Suprapubic skin (tissue), 4 donors: ENCODE data around the gene ZSWIM6. TPM values are rescaled to one million over a fixed set of nuclear protein-coding genes. Genes with fewer than 3 reads are reported as not detected.

ENCODE experiments used
- DNase-seq, 2 donors: peaks; one replicate each; pipeline ENCODE4 v3.0.0-alpha.2; 2019; ENCODE audit warnings: low spot score in 2 of 2
- H3K27ac ChIP-seq: fragments of 200-600 bp; sonication (generic); one replicate; pipeline ENCODE4 v1.5.1; 2019
- H3K27me3 ChIP-seq: fragments of 200-600 bp; sonication (generic); one replicate; pipeline ENCODE4 v1.5.1; 2019
- H3K36me3 ChIP-seq: fragments of 200-600 bp; sonication (generic); one replicate; pipeline ENCODE4 v1.5.1; 2019
- H3K4me1 ChIP-seq: fragments of 200-600 bp; sonication (generic); one replicate; pipeline ENCODE4 v1.5.1; 2019
- H3K4me3 ChIP-seq: fragments of 200-600 bp; sonication (generic); one replicate; pipeline ENCODE4 v1.5.1; 2019; ENCODE audit warnings: mild to moderate bottlenecking
- H3K9me3 ChIP-seq: fragments of 200-600 bp; sonication (generic); one replicate; pipeline ENCODE4 v1.5.1; 2019
- CTCF ChIP-seq, 2 donors: fragments of 200-600 bp in 1 of 2; fragments of 450-650 bp in 1 of 2; sonication (generic) in 1 of 2; IDR thresholded peaks; one replicate each; pipeline ENCODE4 v1.5.1; 2016 to 2019; ENCODE audit warnings: antibody characterized with exemption in 2 of 2, mild to moderate bottlenecking in 1 of 2, moderate library complexity in 1 of 2
- EP300 ChIP-seq: sonication (generic); formaldehyde crosslinking; IDR thresholded peaks from one replicate; pipeline ENCODE4 v1.6.1; 2017; ENCODE audit warnings: antibody characterized with exemption
- POLR2A ChIP-seq, 2 donors: fragments of 450-650 bp; IDR thresholded peaks; one replicate each; pipeline ENCODE4 v1.6.1; 2017; ENCODE audit warnings: antibody characterized with exemption in 2 of 2, mild to moderate bottlenecking in 2 of 2, moderate library complexity in 2 of 2
- POLR2AphosphoS5 ChIP-seq, 3 donors: sonication (generic); formaldehyde crosslinking; IDR thresholded peaks; one replicate each; pipeline ENCODE4 v1.6.1; 2017; ENCODE audit warnings: antibody characterized with exemption in 3 of 3
- WGBS: methylation state at CpG from one replicate; pipeline ENCODE4 v1.1.5; 2018; 5-methylcytosine and 5-hydroxymethylcytosine counted together
- total RNA-seq, 4 donors: library from RNA; depleted of rRNA; stranded (reverse); fragments of >200 nt; gene quantifications; one replicate each; pipeline ENCODE4 v1.1.0, GENCODE V29; 2016

The ZSWIM6 gene
- total RNA-seq, 4 donors from 2014 or later = 7.3 to 12.2 (median 8.2) TPM

- 79% methylated on average over 4 of the region's 4 CpGs for WGBS
- Histone ChIP-seq H3K4me3 (no peak overlapping the region), H3K27me3 (no peaks in the 10 kb centered on the region), H3K4me1 (no peaks in the 10 kb centered on the region), H3K27ac (no peak overlapping the region), H3K36me3 (peaks cover 2% of the 10 kb centered on the region), H3K9me3 (no peaks in the 10 kb centered on the region)
- no peak for DNase-seq
- TF ChIP-seq CTCF (IDR thresholded peaks at IDR 0.05) (no peak), POLR2AphosphoS5 (IDR thresholded peaks at IDR 0.05) (no peak), EP300 (no peak), POLR2A (IDR thresholded peaks at IDR 0.05) (no peak)
Observed at GRCh38 chr5:61479850-61480614, 148.0 kb downstream of the ZSWIM6 start.

- Histone ChIP-seq H3K27ac (no peak overlapping the region), H3K4me3 (no peak overlapping the region), H3K4me1 (no peaks in the 10 kb centered on the region), H3K27me3 (no peaks in the 10 kb centered on the region), H3K9me3 (no peaks in the 10 kb centered on the region), H3K36me3 (peaks cover 3% of the 10 kb centered on the region)
- 90% methylated on average over 3 of the region's 3 CpGs for WGBS
- DNase-seq = no peak
- TF ChIP-seq EP300 (no peak), POLR2A (IDR thresholded peaks at IDR 0.05) (no peak), POLR2AphosphoS5 (IDR thresholded peaks at IDR 0.05) (no peak), CTCF (IDR thresholded peaks at IDR 0.05) (no peak)
Observed at GRCh38 chr5:61482980-61483379, 150.9 kb downstream of the ZSWIM6 start.

- no peak overlapping the region for H3K4me3 ChIP-seq
- no peak overlapping the region for H3K27ac ChIP-seq
- 88% methylated on average over 1 of the region's 1 CpG for whole genome bisulfite sequencing
- H3K9me3 ChIP-seq = no peaks in the 10 kb centered on the region
- DNase-seq = no peak
- no peaks in the 10 kb centered on the region for H3K27me3 ChIP-seq
- H3K36me3 ChIP-seq = peaks cover 3% of the 10 kb centered on the region
- H3K4me1 ChIP-seq = no peaks in the 10 kb centered on the region
- TF ChIP-seq POLR2AphosphoS5 (IDR thresholded peaks at IDR 0.05) = no peak
Observed at GRCh38 chr5:61486476-61486875, 154.4 kb downstream of the ZSWIM6 start.

GRCh38 chr5:61489574-61489973, 157.5 kb downstream of the ZSWIM6 start:
- 95% methylated on average over 1 of the region's 1 CpG for WGBS
- no peaks in the 10 kb centered on the region for H3K27me3 ChIP-seq

GRCh38 chr5:61491861-61492260, 159.8 kb downstream of the ZSWIM6 start:
- H3K27ac ChIP-seq = no peak overlapping the region
- TF ChIP-seq POLR2AphosphoS5 (IDR thresholded peaks at IDR 0.05) = no peak
- TF ChIP-seq POLR2A (IDR thresholded peaks at IDR 0.05) = no peak
- TF ChIP-seq CTCF (IDR thresholded peaks at IDR 0.05) = no peak
- no peak for TF ChIP-seq EP300
- peaks cover 5% of the 10 kb centered on the region for H3K4me1 ChIP-seq
- no peaks in the 10 kb centered on the region for H3K9me3 ChIP-seq
- DNase-seq = no peak
- H3K36me3 ChIP-seq = peaks cover 3% of the 10 kb centered on the region
- no peak overlapping the region for H3K4me3 ChIP-seq
- no peaks in the 10 kb centered on the region for H3K27me3 ChIP-seq
- WGBS = 86% methylated on average over 1 of the region's 1 CpG

More at GRCh38 chr5:61489574-61489973, 157.5 kb downstream of the ZSWIM6 start:
- Histone ChIP-seq H3K27ac (no peak overlapping the region), H3K9me3 (no peaks in the 10 kb centered on the region), H3K4me1 (no peaks in the 10 kb centered on the region), H3K36me3 (peaks cover 3% of the 10 kb centered on the region), H3K4me3 (no peak overlapping the region)
- no peak for DNase-seq
- TF ChIP-seq CTCF (IDR thresholded peaks at IDR 0.05) = no peak
- no peak for TF ChIP-seq POLR2AphosphoS5 (IDR thresholded peaks at IDR 0.05)
